GM18517 (cell line): ENCODE measurements around the gene ACAP1.
"Not testable (repeated sequence)": the region's sequence is repeated elsewhere in the genome, so short reads cannot be mapped to it uniquely, and the experiment has no call there.

Source experiments
- ATAC-seq: cut with Tn5 transposase; IDR thresholded peaks from one replicate; pipeline ENCODE4 v1.9.1; 2021; ENCODE audit warnings: mild to moderate bottlenecking, moderate library complexity; ENCODE audit not compliant: unreplicated experiment

Gene ACAP1

DNA sequence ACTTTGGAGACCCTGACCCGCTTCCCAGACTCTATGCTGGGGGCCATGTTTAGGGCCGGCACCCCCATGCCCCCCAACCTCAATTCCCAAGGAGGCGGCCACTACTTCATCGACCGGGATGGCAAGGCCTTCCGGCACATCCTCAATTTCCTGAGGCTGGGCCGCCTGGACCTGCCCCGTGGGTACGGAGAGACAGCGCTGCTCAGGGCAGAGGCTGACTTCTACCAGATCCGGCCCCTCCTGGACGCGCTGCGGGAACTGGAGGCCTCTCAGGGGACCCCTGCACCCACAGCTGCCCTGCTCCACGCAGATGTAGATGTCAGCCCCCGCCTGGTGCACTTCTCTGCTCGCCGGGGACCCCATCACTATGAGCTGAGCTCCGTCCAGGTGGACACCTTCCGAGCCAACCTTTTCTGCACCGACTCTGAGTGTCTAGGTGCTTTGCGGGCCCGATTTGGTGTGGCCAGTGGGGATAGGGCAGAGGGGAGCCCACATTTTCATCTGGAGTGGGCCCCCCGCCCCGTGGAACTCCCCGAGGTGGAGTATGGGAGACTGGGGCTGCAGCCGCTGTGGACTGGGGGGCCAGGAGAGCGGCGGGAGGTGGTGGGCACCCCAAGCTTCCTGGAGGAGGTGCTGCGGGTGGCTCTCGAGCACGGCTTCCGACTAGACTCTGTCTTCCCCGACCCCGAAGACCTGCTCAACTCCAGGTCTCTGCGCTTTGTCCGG, 16.7 kb downstream of the ACAP1 start:
- ATAC-seq = no peak

GRCh38 chr17:7354262-7354843, 18.0 kb downstream of the ACAP1 start:
- ATAC-seq = no peak

DNA sequence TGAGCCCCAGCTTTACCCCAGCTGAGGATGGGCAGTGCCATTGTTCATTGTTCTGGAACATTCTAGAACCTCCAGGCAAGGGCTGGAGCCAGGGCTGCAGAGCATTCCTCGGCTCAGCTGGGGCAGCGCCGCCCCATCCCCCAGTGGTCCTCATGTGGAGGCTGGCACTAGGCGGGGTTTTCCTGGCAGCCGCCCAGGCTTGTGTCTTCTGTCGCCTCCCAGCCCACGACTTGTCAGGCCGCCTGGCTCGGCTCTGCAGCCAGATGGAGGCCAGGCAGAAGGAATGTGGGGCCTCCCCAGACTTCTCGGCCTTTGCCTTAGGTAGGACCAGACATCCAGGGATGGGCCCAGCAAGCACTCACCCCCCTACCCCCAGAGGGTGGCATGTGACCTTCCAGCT, 18.7 kb downstream of the ACAP1 start, which contains the start of gene TMEM95:
TMEM95 (plus strand) TSS at position 104 of the 400 bp plus-strand sequence; CDS start at position 153, 49 bp downstream.
- no peak for ATAC-seq

DNA sequence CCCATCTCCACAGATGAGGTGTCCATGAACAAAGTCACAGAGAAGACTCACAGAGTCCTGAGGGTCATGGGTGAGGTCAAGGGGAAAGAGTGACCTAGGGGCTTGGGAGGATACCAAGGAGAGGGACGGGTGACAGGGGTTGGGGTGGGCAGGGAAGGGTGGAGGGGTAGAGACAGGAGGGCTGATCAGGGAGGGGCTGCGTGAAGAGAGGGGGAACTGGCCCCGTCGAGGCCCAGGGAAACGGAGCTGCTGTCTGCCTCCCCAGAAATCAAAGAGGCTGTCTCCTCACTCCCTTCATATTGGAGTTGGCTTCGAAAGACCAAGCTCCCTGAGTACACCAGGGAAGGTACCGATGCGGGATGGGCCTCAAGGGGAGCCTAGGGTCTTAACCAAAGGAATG, 19.2 kb downstream of the ACAP1 start:
- ATAC-seq = no peak

DNA sequence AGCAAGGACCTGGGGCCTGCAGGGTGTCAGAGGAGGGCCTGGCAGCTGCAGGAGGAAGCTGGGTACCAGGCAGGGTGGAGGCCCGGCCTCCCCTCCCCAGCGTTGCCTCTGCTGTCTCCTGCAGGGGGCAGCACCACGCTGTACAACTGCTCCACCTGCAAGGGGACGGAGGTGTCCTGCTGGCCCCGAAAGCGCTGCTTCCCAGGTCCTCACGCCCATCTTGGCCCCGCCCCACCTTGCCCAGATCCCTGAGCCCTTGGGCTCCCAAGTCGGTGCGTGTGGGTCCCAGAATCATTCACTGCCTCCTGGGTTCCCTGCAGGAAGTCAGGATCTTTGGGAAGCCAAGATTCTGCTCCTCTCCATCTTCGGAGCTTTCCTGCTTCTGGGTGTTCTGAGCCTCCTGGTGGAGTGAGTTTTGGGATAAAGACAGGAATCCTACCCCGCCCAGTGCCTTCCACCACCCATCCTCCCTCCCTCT, 19.8 kb downstream of the ACAP1 start:
- no peak for ATAC-seq

GRCh38 chr17:7356756-7357155, 20.4 kb downstream of the ACAP1 start:
- ATAC-seq = no peak

DNA sequence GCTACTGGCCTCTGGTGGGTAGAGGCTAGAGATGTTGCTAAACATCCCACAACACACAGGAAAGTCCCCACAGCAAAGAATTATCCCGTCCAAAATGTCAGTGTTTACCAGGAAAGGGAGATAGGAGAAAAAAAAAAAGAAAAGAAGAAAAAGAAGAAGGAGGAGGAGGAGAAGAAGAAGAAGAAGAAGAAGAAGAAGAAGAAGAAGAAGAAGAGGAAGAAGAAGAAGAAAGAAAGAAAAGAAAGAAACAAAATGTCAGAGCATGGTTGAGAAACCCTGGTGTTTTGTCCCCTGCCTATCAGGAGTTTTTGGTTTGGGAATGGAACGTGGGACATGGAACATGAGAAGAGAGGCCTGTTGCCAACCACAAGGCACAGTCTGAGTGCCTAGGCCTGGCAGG, 21.1 kb downstream of the ACAP1 start:
- no peak for ATAC-seq

GRCh38 chr17:7361906-7362305, 25.6 kb downstream of the ACAP1 start:
- no peak for ATAC-seq

DNA sequence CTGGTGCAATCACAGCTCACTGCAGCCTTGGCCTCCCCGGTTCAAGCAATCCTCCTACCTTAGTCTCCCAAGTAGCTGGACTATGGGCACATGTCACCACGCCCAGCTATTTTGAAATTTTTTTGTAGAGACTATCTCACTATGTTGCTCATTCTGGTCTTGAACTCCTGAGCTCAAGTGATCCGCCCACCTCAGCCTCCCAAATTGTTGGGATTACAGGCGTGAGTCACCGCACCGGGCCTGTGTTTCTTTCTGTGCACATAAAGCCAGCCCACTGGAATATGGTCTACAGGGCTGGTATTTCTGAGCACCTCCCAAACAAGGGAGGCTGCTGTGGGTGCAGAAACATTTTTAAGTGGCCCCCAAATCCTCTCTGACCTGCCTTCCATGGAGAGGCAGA, 27.0 kb downstream of the ACAP1 start:
- ATAC-seq = no peak

GRCh38 chr17:7365963-7366362, 29.6 kb downstream of the ACAP1 start:
- not testable (repeated sequence) for ATAC-seq

- ATAC-seq = no peak
Observed at GRCh38 chr17:7367083-7367482, 30.8 kb downstream of the ACAP1 start.

GRCh38 chr17:7367918-7368598, 31.7 kb downstream of the ACAP1 start:
- no peak for ATAC-seq

DNA sequence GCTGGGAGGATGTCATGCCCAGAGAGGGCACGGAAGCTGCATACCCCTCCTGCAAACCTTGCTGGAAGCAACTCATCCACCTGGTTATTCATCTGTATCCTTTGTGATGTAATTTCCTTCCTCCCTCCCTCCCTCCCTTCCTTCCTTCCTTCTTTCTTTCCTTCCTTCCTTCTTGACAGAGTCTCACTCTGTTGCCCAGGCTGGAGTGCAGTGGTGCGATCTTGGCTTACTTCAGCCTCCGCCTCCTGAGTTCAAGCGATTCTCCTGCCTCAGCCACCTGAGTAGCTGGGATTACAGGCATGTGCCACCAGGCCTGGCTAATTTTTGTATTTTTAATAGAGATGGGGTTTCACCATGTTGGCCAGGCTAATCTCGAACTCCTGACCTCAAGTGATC, 32.3 kb downstream of the ACAP1 start:
- ATAC-seq = not testable (repeated sequence)

GRCh38 chr17:7369825-7370224, 33.5 kb downstream of the ACAP1 start:
- ATAC-seq = no peak

DNA sequence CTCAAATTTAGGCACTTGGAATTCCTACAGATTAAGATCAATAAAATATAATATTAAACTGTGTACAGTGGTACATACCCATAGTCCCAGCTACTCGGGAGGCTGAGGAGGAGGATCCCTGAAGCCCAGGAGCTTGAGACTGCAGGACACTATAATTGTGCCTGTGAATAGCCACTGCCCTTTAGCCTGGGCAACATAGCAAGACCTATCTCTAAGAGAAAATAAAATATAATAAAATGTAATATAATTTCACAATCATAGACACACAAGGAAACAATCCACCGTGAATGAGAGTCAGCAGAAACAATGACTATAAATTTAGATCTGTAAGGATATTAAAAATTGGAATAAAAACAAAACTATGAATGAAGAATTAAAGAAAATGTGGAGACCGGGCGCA, 34.5 kb downstream of the ACAP1 start:
- no peak for ATAC-seq

DNA sequence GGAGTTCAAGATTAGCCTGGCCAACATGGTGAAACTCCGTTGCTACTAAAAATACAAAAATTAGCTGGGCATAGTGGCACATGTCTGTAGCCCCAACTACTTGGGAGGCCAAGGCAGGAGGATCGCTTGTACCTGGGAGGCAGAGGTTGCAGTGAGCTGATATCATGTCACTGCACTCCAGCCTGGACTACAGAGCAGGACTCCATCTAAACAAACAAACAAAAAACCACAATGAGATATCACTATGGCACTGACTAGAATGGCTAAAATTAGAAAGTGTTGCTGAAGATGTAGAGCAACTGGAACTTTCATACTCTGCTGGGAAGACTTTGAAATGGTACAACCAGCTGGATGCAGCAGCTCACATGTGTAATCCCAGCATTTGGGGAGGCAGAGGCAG, 38.0 kb downstream of the ACAP1 start:
- ATAC-seq = no peak

GRCh38 chr17:7379134-7379533, 42.8 kb downstream of the ACAP1 start:
- no peak for ATAC-seq

GRCh38 chr17:7380321-7380720, 44.0 kb downstream of the ACAP1 start:
- ATAC-seq = no peak

GRCh38 chr17:7380855-7381683, 44.7 kb downstream of the ACAP1 start, which contains the start of gene TNK1:
Gene TNK1, plus strand, starts transcription at chr17:7381089. Its CDS starts 1,838 bp downstream, at chr17:7382927.
- no peak for ATAC-seq

DNA sequence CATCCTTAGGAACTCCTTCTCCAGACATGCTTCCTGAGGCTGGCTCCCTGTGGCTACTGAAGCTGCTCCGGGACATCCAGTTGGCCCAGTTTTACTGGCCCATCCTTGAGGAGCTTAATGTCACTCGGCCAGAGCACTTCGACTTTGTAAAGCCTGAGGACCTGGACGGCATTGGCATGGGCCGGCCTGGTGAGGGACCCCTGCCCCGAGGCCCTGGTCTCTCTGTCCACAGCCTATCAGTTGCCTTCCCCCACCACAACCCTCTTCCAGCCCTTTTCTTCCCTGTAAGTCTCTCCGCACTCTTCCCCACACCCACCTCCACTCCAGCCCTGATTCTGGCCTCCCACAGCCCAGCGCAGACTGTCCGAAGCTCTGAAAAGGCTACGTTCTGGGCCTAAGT, 46.6 kb downstream of the ACAP1 start:
- ATAC-seq = no peak

DNA sequence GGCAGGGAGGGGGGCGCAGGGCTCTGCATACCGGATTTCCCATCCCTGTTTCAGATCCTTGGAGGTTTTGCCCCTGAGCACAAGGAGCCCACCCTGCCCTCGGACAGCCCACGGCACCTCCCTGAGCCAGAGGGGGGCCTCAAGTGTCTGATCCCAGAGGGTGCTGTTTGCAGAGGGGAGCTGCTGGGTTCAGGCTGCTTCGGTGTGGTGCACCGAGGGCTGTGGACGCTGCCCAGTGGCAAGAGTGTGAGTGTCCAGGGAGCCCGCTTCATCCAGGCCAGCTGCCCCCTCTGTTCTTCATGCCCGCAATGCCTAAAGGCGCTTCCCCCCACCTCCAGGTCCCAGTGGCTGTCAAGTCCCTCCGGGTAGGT, 47.0 kb downstream of the ACAP1 start:
- no peak for ATAC-seq
